ENCODE measurements around the gene PAH.

Gene PAH

DNA sequence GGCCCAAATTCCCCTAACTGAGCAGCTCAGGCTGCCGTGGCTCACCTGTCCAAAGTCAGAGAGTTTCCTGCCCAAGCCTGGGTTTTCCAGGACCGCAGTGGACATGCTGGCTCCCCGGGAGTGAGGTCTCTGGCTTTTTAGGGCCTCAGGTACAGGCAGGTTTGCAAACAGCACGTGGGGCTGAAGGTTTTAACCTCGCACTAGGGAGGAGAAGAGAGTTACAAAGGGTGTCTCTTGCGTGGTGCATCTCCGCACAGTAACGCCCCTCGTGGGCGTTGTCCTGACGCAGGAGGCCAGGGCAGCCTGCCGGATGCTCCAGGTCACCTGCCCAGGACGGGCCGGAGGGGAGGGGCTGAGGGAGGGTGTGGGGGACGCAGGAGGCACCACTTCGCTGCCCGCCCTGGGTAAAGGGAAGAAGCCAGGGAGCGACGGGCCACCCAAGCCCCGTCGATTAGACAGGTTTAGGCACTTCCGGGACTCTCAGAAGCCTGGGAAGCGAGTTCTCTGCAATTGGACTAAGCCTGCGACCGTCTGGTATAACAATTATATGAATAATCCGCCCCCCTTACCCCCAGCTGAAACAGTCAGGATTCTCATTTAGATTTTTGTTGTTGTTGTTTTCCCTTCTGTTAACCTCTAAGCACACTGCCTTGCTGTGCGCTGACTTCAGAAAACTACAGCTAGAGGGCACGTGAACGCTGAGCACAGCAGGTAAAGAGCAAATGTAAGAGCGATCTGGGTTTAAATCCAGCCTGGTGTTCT lies at the start of gene PAH:
PAH (minus strand) TSS at position 219 of the 762 bp plus-strand sequence; CDS start at position 105, 114 bp downstream.
- TF ChIP-seq, protein P1, sequence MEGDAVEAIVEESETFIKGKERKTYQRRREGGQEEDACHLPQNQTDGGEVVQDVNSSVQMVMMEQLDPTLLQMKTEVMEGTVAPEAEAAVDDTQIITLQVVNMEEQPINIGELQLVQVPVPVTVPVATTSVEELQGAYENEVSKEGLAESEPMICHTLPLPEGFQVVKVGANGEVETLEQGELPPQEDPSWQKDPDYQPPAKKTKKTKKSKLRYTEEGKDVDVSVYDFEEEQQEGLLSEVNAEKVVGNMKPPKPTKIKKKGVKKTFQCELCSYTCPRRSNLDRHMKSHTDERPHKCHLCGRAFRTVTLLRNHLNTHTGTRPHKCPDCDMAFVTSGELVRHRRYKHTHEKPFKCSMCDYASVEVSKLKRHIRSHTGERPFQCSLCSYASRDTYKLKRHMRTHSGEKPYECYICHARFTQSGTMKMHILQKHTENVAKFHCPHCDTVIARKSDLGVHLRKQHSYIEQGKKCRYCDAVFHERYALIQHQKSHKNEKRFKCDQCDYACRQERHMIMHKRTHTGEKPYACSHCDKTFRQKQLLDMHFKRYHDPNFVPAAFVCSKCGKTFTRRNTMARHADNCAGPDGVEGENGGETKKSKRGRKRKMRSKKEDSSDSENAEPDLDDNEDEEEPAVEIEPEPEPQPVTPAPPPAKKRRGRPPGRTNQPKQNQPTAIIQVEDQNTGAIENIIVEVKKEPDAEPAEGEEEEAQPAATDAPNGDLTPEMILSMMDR (IDR thresholded peaks at IDR 0.05; ENCODE audit: low read depth, low read length) = no peak
- DNase-seq (ENCODE audit: extremely low read depth, low read depth) = no peak

DNA sequence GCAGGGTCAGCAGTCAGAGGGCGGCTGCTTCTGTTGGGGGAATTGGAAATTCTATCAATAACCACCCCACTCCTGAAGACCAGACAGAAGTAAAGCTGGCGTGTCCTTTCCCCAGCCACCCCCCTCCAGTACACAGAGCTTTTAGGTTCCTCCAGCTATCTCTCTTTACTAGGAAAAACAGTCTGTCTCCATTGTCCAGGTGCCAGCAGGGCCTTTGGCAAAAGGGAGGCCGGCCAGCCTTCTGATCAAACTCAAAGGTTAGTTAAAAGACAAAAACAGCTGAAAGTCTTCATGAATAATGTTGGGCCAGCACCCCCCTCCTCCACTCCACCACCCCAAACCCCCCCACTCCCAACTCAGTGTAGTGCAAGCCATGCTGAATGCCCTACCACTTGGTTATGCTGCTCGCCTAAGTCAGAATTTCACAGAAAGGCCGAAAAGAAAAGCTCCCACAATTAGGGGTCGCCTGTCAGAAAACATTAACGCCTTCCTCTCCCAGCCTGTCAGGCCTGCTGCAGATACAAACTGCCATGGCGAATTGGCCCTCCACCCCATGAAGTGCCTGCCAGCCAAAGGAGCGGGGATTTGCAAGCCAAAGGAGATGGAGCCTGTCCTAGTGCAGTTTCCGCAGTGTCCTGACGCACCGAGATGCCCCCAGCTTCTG lies 49.3 kb upstream of the PAH start:
- TF ChIP-seq, protein P1 (IDR thresholded peaks at IDR 0.05; ENCODE audit: low read depth, low read length) = no peak
- no peak for DNase-seq (ENCODE audit: extremely low read depth, low read depth)

DNA sequence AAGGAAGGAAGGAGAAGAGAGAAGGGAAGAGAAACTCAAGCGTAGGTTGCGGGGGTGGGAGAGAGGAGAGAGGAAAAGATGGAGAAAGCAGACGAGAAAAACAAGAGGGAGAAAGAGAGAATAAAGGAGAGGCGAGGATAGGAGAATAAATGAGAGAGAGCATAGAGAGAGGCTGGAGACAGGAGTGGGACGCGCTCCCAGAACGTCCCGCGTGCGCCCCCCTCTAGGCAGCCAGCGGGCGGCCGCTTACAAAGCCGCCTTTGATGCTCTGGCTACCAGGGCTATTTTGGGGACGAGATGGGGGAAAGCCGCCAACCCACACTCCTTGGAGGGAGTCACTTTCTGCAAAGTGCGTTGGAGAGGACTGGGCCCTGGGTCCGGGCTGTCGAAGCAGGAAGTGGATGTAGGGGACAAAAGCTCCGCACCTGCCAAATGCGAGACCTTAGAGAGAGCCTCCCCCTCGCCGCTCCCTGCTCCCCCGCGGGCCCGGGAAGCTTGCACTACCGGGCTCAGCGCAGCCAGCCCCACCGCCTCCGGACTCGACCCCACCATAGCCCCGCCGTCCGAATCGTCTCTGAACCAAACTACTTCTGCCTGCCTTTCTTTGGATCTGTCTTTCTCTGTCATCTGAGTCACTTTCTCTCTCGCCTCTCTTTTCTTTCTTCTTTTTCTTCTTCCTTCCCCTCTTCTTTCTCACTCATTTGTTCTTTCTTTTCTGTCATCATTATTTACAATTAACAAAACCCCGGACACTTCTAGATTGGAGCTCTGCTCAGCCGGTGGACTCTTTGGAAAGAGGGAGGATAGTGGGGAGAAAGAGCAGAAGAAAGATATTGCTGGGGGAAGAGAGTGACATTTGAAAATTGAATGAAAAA lies 48.5 kb upstream of the PAH start:
- DNase-seq (ENCODE audit: extremely low read depth, low read depth) = no peak
- TF ChIP-seq, protein P1 (IDR thresholded peaks at IDR 0.05; ENCODE audit: low read depth, low read length) = no peak

DNA sequence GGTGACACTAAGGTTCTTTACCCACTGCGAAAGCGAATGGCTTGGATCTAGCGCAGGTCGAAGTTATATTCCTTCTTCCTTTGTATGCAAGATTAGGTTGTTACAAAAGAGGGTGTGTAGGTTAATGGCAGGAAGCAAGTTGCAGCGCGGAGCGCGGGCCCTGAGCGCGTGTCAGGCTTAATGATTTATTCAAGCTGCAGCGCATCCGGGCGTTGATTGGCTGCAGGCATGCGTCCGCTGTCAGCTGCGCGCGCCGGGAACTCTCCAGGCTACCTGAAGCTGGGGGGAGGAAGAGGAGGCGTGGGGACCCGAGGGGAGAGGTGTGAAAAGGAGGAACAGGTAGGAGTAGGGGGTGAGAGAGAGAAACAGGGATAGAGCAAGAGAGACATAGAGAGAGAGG lies 47.8 kb upstream of the PAH start:
- DNase-seq (ENCODE audit: extremely low read depth, low read depth) = no peak
- TF ChIP-seq, protein P1 (IDR thresholded peaks at IDR 0.05; ENCODE audit: low read depth, low read length) = no peak

DNA sequence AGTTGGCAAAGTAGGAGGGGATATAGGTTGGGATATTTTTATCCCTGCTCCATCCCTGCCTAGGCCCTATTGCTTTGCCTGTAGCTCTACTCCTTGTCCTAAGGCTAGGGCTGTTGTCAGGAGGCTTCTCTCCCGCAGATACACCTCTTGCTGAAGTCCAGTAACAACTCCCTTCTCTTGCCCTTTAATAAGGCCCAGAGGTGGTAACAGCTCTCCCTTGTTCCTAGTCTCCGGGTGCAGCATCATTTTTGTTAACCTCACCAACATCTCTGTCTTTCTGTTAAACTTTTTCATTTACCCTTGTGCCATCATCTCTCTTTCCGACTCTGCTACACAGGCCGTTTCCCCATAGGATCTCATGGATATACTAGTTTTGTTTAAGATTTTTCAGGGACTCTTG lies 46.8 kb upstream of the PAH start:
- TF ChIP-seq, protein P1 (IDR thresholded peaks at IDR 0.05; ENCODE audit: low read depth, low read length) = no peak

DNA sequence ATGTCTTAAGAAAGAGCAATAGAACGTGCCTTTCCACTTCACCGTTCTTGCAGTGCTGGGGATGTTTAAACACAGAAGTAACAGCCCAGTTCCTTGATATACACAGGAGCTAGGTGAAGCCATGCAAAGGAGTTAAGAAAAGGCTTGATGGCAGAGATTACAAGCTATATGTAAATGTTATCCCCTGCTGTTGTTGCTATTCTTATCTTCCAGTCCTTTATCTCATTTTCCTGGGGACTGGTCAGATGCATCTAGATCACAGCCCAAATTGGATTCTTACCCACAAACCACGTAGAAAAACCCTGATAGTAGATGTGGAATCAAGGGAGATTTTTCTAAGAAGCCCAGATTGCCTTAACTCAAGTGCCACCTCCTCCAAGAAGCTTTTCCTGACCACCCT lies 45.9 kb upstream of the PAH start:
- TF ChIP-seq, protein P1 (IDR thresholded peaks at IDR 0.05; ENCODE audit: low read depth, low read length) = no peak
- no peak for DNase-seq (ENCODE audit: extremely low read depth, low read depth)

More for the DNA sequence above, 46.8 kb upstream of the PAH start:
- DNase-seq (ENCODE audit: extremely low read depth, low read depth) = no peak

All from AG09319 (cell line).